Measurements from ENCODE around the gene HOXD11.

HOXD11 gene

DNA sequence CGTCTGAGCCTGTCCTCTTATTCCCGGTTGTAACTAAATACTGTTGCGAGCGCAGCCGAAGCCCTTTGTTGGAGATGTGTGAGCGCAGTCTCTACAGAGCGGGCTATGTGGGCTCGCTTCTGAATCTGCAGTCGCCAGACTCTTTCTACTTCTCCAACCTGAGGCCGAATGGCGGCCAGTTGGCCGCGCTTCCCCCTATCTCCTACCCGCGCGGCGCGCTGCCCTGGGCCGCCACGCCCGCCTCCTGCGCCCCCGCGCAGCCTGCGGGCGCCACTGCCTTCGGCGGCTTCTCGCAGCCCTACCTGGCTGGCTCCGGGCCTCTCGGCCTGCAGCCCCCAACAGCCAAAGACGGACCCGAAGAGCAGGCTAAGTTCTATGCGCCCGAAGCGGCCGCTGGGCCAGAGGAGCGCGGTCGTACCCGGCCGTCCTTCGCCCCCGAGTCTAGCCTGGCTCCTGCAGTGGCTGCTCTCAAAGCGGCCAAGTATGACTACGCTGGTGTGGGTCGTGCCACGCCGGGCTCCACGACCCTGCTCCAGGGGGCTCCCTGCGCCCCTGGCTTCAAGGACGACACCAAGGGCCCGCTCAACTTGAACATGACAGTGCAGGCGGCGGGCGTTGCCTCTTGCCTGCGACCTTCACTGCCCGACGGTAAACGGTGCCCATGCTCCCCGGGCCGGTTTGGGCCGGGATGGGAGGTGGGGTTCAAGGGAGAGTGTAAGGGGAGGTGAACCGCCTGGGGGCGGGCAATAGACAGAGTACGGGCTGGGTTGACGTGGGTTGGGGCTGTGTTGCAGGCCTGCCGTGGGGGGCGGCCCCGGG is 7.1 kb upstream of the HOXD11 start, which contains the start of gene HOXD12:
Gene HOXD12 (plus strand): TSS at position 68 of the 819 bp plus-strand sequence. CDS start 7 bp downstream, at position 75.
- no peak for DNase-seq
- TF ChIP-seq, protein P1, sequence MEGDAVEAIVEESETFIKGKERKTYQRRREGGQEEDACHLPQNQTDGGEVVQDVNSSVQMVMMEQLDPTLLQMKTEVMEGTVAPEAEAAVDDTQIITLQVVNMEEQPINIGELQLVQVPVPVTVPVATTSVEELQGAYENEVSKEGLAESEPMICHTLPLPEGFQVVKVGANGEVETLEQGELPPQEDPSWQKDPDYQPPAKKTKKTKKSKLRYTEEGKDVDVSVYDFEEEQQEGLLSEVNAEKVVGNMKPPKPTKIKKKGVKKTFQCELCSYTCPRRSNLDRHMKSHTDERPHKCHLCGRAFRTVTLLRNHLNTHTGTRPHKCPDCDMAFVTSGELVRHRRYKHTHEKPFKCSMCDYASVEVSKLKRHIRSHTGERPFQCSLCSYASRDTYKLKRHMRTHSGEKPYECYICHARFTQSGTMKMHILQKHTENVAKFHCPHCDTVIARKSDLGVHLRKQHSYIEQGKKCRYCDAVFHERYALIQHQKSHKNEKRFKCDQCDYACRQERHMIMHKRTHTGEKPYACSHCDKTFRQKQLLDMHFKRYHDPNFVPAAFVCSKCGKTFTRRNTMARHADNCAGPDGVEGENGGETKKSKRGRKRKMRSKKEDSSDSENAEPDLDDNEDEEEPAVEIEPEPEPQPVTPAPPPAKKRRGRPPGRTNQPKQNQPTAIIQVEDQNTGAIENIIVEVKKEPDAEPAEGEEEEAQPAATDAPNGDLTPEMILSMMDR (IDR thresholded peaks at IDR 0.05): no peak
- no peak within 1 kb of the TSS for H3K27ac ChIP-seq
- no peaks in the 10 kb centered on the region for H3K9me3 ChIP-seq
- H3K4me1 ChIP-seq: peaks cover 0 to 56% (median 47%) of the 10 kb centered on the region in 4 donors
- H3K4me3 ChIP-seq: no peak within 1 kb of the TSS
- no peaks in the 10 kb centered on the region for H3K36me3 ChIP-seq
- intact Hi-C loops (cut with DNase I; ENCODE audit: low total_unique reads): loop anchor here (5.0 kb wide), 1 partner anchor 733 kb away; no protein-coding TSS in a partner anchor
- peaks cover 11 to 100% of the 10 kb centered on the region in 2 donors for H3K27me3 ChIP-seq

DNA sequence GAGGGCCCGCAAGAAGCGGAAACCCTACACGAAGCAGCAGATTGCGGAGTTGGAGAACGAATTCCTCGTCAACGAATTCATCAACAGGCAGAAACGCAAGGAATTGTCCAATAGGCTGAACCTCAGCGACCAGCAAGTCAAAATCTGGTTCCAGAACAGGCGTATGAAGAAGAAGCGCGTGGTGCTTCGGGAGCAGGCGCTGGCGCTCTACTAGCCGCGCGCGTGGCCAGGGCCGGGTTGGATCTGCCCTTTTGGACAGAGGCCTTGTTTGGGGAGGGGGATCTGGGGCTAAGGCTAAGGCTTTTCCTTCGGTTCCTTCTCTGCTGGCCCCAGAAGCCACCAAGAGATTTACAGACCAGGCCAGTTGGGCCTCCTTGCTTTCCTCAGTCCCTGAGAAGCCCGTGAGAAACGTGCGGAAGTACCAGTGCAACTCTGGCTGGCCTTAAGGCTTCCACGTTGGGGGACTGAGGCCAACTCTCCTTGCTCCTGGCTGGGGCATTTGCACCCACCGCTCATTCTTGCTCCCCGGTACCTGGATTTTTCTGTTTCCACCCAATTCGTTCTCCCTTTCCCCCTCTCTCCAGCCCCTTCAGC is 6.4 kb upstream of the HOXD11 start:
- H3K9me3 ChIP-seq: no peaks in the 10 kb centered on the region
- H3K4me1 ChIP-seq: peaks cover 0 to 62% (median 49%) of the 10 kb centered on the region in 4 donors
- intact Hi-C loops (cut with DNase I; ENCODE audit: low total_unique reads): no loop called here
- DNase-seq: no peak
- H3K27me3 ChIP-seq: peaks cover 11 to 100% of the 10 kb centered on the region in 2 donors
- H3K27ac ChIP-seq: no peak overlapping the region
- H3K36me3 ChIP-seq: no peaks in the 10 kb centered on the region
- TF ChIP-seq, protein P1 (IDR thresholded peaks at IDR 0.05): no peak
- H3K4me3 ChIP-seq: no peak overlapping the region

GRCh38 chr2:176101216-176101830 is 5.8 kb upstream of the HOXD11 start:
- TF ChIP-seq, protein P1 (IDR thresholded peaks at IDR 0.05): no peak
- H3K4me1 ChIP-seq: peaks cover 0 to 62% (median 50%) of the 10 kb centered on the region in 4 donors

DNA sequence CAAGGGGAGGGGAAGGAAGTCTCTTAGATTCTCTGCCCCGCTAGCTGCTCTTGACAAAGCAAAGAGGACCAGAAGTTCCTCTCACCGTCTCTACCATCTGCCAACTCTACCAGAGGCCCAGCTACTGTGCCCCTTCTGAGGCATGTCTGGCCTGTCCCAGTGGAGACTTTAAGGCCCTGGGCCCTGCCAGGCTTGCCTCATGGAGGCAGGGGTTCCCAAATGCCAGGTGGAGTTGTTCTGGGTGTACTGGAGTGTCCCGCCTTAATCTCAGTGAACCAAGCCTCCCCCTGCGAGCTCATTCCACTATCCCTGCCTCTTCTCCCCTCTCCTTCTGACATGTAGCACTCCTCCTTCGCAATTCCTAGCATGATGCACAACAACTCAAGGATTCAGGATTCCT is 5.2 kb upstream of the HOXD11 start:
- H3K4me1 ChIP-seq: peaks cover 0 to 62% (median 51%) of the 10 kb centered on the region in 4 donors
- H3K4me3 ChIP-seq: no peak overlapping the region
- TF ChIP-seq, protein P1 (IDR thresholded peaks at IDR 0.05): no peak
- no peaks in the 10 kb centered on the region for H3K9me3 ChIP-seq
- no peak overlapping the region for H3K27ac ChIP-seq
- no peak for DNase-seq
- H3K36me3 ChIP-seq: no peaks in the 10 kb centered on the region
- peaks cover 19 to 100% of the 10 kb centered on the region in 2 donors for H3K27me3 ChIP-seq
- intact Hi-C loops (cut with DNase I; ENCODE audit: low total_unique reads): no loop called here

More at GRCh38 chr2:176101216-176101830, 5.8 kb upstream of the HOXD11 start:
- H3K9me3 ChIP-seq: no peaks in the 10 kb centered on the region
- no peak overlapping the region for H3K27ac ChIP-seq
- no peaks in the 10 kb centered on the region for H3K36me3 ChIP-seq
- no peak for DNase-seq
- intact Hi-C loops (cut with DNase I; ENCODE audit: low total_unique reads): no loop called here
- H3K27me3 ChIP-seq: peaks cover 13 to 100% of the 10 kb centered on the region in 2 donors
- no peak overlapping the region for H3K4me3 ChIP-seq

- Histone ChIP-seq H3K9me3 (no peaks in the 10 kb centered on the region), H3K27ac (no peak overlapping the region), H3K36me3 (no peaks in the 10 kb centered on the region), H3K27me3 (peaks cover 23 to 100% of the 10 kb centered on the region in 2 donors), H3K4me3 (no peak overlapping the region), H3K4me1 (peaks cover 0 to 62% (median 50%) of the 10 kb centered on the region in 4 donors)
- no peak for DNase-seq
- intact Hi-C loops (cut with DNase I; ENCODE audit: low total_unique reads): no loop called here
- TF ChIP-seq, protein P1 (IDR thresholded peaks at IDR 0.05): no peak
Observed at GRCh38 chr2:176102309-176102866, 4.7 kb upstream of the HOXD11 start.
